HT-29 (cell line): ENCODE data around the gene SLC16A4. TPM values are rescaled to one million over a fixed set of nuclear protein-coding genes. Genes with fewer than 3 reads are reported as not detected.

ENCODE experiments used
- DNase-seq: peaks from one replicate; pipeline ENCODE4 v3.0.0-alpha.2; 2015; ENCODE audit warnings: low spot score
- total RNA-seq: library from RNA; depleted of rRNA; stranded (reverse); fragments of >200 nt; shearing (Covaris generic); gene quantifications from 2 replicates; pipeline ENCODE4 v1.2.3, GENCODE V29; 2014; rRNA removed

The SLC16A4 gene
- total RNA-seq, 1 experiment from 2014 or later: 4.8 TPM

DNA sequence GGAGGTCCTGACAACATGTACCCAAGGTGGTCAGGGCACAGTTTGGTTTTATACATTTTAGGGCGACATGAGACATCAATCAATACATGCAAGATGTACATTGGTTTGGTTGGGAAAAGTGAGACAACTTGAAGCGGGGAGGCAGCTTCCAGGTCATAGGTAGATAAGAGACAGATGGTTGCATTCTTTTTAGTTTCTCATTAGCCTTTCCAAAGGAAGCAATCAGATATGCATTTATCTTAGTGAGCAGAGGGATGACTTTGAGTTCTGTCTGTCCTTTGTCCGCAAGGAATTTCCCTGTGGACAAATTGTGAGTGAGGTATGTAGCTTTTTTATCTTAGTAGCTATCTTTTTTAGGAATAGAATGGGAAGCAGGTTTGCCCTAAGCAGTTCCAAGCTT is 62.1 kb downstream of the SLC16A4 start:
- no peak for DNase-seq

DNA sequence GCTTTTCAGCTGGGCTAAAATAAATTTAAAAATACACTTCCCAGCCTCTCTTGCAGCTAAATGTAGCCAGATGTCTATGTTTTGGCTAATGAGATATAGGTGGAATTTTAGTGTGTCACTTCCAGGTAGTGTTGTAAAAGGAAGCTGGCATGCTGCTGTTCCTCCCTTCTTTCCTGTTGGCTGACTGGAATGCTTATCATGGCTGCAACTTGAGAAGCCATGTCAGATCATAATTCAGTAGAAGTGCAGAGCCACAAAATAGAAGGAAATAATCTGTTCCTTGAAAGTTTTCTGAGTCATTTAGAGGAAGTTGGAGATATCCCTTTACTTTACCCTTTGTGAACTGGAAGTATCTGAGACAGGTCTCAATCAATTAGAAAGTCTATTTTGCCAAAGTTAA is 62.6 kb downstream of the SLC16A4 start:
- DNase-seq: no peak

DNA sequence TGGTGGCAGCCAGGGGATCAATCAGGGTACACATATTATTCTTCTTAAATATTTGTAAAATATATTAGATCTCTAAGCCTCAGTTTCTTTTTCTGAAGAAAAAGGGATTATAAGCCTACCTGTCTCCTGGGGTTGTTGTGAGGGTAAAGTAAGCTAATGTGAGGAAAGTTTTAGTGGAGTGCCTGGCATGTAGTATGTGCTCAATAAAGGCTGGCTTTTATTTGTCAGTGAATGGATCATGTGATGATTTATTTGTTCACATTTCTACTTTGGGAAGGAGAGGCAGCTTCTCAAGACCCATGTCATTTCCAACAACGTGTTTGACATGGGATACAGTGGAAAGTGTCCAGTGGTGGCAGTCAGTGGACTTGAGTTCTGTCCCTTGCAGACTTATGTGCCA is 64.0 kb downstream of the SLC16A4 start:
- DNase-seq: no peak

DNA sequence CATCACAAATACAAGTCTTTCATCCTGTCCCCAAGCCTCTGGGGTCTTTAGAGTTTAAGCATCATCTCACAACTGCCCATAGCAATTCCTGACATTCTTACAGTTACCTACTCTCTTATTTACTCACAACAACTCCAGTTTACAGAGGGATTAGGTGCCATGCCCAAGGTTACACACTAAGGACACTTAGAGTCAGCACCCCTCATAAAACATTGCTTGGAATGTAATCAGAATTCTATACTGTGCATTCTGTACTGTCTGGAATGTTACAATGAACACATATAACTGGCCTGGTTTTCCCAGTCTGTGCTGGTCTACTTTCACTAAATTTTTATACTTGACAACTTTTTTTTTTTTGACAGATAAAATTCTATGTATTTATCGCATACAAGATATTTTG is 66.2 kb downstream of the SLC16A4 start:
- DNase-seq: no peak

DNA sequence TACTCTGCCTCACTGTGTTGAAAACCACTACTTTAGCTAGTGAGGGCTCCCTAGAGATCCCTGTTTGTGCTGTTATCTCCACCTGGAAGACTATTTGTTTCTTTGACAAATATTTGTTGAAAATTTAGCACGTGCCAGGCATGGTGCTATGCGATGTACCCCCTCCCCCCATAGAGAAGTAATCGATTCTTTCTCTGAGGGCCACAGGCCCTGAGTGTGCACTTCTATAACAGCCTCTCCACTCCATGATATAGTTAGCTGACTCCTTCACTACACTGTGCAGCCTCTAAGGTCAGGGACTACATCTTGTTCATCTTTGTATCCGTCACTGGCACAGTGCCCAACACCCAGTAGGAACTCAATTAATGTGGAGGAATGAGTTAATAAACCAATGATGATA is 69.0 kb downstream of the SLC16A4 start:
- DNase-seq: no peak

DNA sequence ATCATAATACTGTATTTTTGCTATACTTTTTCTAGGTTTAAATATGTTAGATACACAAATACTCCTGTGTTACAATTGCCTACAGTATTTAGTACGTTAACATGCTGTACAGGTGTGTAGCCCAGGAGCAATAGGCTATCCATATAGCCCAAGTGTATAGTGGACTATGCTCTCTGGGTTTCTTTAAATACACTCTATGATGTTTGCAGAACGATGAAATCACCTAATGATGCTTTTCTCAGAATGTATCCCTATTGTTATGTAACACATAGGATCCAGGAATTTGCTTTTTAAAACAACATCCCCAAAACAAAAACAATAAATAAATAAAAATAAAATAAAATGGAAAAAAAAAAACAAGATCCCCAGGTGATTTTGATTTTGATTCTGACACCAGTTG is 69.8 kb downstream of the SLC16A4 start:
- no peak for DNase-seq

DNA sequence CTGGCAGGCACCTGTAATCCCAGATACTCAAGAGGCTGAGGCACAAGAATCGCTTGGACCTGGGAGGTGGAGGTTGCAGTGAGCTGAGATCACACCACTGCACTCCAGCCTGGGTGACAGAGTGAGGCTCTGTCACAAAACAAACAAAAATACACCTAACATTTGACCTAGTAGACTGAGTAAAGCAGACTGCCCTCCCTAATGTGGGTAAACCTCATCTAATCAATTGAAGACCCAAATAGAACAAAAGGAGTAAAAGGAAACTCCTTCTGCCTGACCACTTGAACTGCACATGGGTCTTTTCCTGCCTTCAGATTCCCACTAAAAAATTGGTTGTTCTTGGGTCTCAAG is 70.7 kb downstream of the SLC16A4 start:
- DNase-seq: no peak

DNA sequence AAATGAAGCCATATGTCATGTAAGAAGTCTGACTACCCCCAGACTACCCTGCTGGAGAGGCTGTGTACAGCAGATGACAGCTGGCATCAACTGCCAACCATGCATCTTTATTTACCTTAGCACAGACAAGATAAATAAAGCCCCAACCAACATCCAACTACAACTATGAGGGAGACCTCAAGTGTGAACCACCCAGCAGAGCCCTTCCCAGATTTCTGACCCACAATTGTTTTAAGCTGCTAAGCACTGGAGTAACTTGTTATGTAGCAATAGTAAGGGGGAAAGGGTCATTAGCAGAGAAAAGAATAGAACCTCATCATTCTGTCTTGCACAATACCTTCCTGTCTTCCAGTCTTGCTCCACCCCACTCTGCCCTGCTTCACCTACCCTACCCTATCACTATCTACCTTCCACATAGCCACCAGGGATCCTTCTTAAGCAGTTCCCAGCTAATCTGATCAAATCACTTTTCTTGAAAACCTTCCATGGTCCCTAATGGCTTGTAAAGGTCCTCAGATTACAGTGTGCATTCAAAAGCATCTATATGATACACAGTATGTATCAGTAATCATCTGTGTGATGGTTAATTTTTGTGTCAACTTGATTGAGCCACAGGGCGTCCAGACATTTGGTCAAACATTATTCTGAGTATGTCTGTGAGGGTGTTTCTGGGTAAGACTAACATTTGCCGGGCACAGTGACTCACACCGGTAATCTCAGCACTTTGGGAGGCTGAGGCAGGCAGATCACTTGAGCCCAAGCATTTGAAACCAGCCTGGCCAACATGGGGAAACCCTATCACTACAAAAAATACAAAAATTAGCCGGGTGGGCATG is 71.3 kb downstream of the SLC16A4 start:
- DNase-seq: no peak

DNA sequence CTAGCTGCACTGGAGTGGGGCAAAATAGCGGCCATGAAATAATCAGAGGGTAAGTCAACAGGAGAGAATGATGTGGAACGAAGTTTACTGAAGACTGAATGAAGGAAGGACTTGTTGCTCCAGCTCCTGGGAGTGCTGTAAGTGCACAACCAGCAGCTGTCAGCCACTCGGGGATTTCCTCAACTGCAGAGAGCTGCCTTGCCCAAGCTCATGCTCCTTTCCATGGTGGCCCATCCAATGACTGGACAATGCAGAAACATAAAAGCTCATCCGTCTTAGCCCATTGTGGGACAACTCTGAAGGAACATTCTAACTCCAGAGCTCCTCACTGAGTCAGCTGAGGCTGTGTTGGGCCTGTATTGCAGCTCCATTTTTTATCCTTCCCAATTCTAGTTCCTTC is 72.8 kb downstream of the SLC16A4 start:
- DNase-seq: no peak

DNA sequence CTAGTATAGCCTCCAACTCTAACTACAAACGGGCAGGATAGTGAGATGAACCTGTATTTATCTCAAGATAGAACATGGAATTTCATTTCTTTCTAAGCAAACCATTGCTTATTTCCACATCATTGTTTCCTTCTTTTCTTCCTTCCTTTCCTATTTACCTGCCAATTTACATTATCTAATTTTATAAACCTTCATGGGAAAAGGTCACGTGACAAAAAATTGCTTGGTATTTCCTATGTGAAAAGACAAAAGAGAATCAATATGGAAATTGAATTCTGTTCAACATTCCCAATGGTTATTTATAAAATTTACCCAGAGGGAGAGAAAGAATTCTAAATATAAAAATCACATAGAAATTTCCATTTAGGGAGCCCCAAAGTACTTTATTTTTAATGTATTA is 74.1 kb downstream of the SLC16A4 start:
- DNase-seq: no peak

Other genes starting within 250 kb of the SLC16A4 start
- not detected in 2 replicates for gene SLC6A17, start 240.5 kb downstream of the SLC16A4 start, total RNA-seq
- 0.13 and 0.48 TPM in 2 replicates for gene KCNC4, start 180.7 kb downstream of the SLC16A4 start, total RNA-seq
- gene RBM15, start 51.6 kb downstream of the SLC16A4 start, total RNA-seq: 60.8 and 67.9 TPM in 2 replicates
- 106 and 140 TPM in 2 replicates for gene LAMTOR5, start 16.7 kb upstream of the SLC16A4 start, total RNA-seq
- not detected in 2 replicates for gene PROK1, start 60.1 kb upstream of the SLC16A4 start, total RNA-seq
- gene KCNA10, start 128.1 kb upstream of the SLC16A4 start, total RNA-seq: not detected in 2 replicates
- not detected in 2 replicates for gene KCNA2, start 215.3 kb upstream of the SLC16A4 start, total RNA-seq